Lung (tissue), 12 donors: ENCODE measurements around the gene MAPKAPK2. TPM values are rescaled to one million over a fixed set of nuclear protein-coding genes. Genes with fewer than 3 reads are reported as not detected.

Experiments
- ATAC-seq: fragments of 200-7000 bp; cut with Tn5 transposase; one replicate; pipeline ENCODE4 v1.9.1; 2020; ENCODE audit warnings: moderate number of reproducible peaks; ENCODE audit not compliant: insufficient read depth, low FRiP score
- DNase-seq, 3 donors: peaks; one replicate each; pipeline ENCODE4 v3.0.0-alpha.2; 2013 to 2017
- H3K27ac ChIP-seq, 2 donors: one replicate each; pipeline ENCODE4 v1.5.1; 2013; ENCODE audit warnings: mild to moderate bottlenecking in 2 of 2, moderate library complexity in 2 of 2, control low read depth in 1 of 2, inconsistent platforms in 1 of 2, low read depth in 1 of 2, low read length in 1 of 2
- H3K27me3 ChIP-seq, 3 donors: one replicate each; pipeline ENCODE4 v1.5.1; 2013; ENCODE audit warnings: low read length in 2 of 3; ENCODE audit not compliant: control insufficient read depth in 3 of 3, insufficient read depth in 3 of 3
- H3K36me3 ChIP-seq, 4 donors: one replicate each; pipeline ENCODE4 v1.5.1; 2013; ENCODE audit warnings: low read length in 4 of 4, mild to moderate bottlenecking in 1 of 4, moderate library complexity in 1 of 4; ENCODE audit not compliant: control insufficient read depth in 4 of 4, insufficient read depth in 4 of 4
- H3K4me1 ChIP-seq, 5 donors: one replicate each; pipeline ENCODE4 v1.5.1; 2013; ENCODE audit warnings: low read length in 5 of 5, mild to moderate bottlenecking in 2 of 5, moderate library complexity in 1 of 5; ENCODE audit not compliant: control insufficient read depth in 5 of 5, insufficient read depth in 5 of 5
- H3K4me3 ChIP-seq: one replicate; pipeline ENCODE4 v1.5.1; 2013; ENCODE audit warnings: mild to moderate bottlenecking, control low read depth, moderate library complexity
- H3K9ac ChIP-seq, 2 donors: one replicate each; pipeline ENCODE4 v1.5.1; 2013; ENCODE audit warnings: low read length in 2 of 2, control low read depth in 1 of 2; ENCODE audit not compliant: insufficient read depth in 1 of 2
- H3K9me3 ChIP-seq, 4 donors: one replicate each; pipeline ENCODE4 v1.5.1; 2013; ENCODE audit warnings: low read length in 3 of 4, mild to moderate bottlenecking in 1 of 4, moderate library complexity in 1 of 4; ENCODE audit not compliant: control insufficient read depth in 4 of 4, insufficient read depth in 3 of 4
- CTCF ChIP-seq: IDR thresholded peaks from 2 replicates; pipeline ENCODE4 v1.5.1; 2012; ENCODE audit warnings: mild to moderate bottlenecking; ENCODE audit errors: control extremely low read depth, extremely low read depth
- WGBS, 2 donors: extraction: QIAGEN DNeasy Blood & Tissue Kit; methylation state at CpG; one replicate each; pipeline ENCODE4 v1.1.7; 2013; 5-methylcytosine and 5-hydroxymethylcytosine counted together
- polyA plus RNA-seq, 2 donors: library from polyadenylated mRNA; stranded (reverse); fragments of 200-250 nt; gene quantifications; one replicate each; pipeline ENCODE4 v1.2.1, GENCODE V29; 2013
- total RNA-seq, 2 donors: library from RNA; depleted of rRNA in 1 of 2; stranded (reverse); fragments of >200 nt in 1 of 2; gene quantifications; one replicate each; pipeline ENCODE4 v1.2.1, GENCODE V29; 2014 to 2021
- donor health status: control.
- donor health status: control.
- donor health status: Bipolar disorder and iron deficiency.
- donor health status: healthy.
- donor health status: DM: yes; HTN: yes; CAD: no.

MAPKAPK2 gene
- total and polyA plus RNA-seq, 4 donors: 35.8 to 116 (median 75.1) TPM

- ATAC-seq (no peak), DNase-seq (peak in 2 of 3 donors; percentile 39 to 53)
- H3K4me3 ChIP-seq: no peak overlapping the region
- no peak for TF ChIP-seq CTCF
- 54 to 65% methylated on average over 9 of the region's 9 CpGs for WGBS, 2 donors
- H3K36me3 ChIP-seq: no peaks in the 10 kb centered on the region
- H3K9ac ChIP-seq: no peak overlapping the region
- H3K27me3 ChIP-seq: no peaks in the 10 kb centered on the region
- H3K9me3 ChIP-seq: no peaks in the 10 kb centered on the region
- H3K27ac ChIP-seq: peak overlapping the region; percentile 36 to 41
- peaks cover 4 to 62% (median 22%) of the 10 kb centered on the region in 5 donors for H3K4me1 ChIP-seq
These were observed 29.8 kb downstream of the MAPKAPK2 start for GRCh38 chr1:206714331-206715058.

- peak overlapping the region; percentile 33 to 41 for H3K27ac ChIP-seq
- ATAC-seq (no peak), DNase-seq (no peak)
- no peak overlapping the region for H3K9ac ChIP-seq
- no peak overlapping the region for H3K4me3 ChIP-seq
- H3K36me3 ChIP-seq: no peaks in the 10 kb centered on the region
- no peak for TF ChIP-seq CTCF
- peaks cover 4 to 61% (median 16%) of the 10 kb centered on the region in 5 donors for H3K4me1 ChIP-seq
- no peaks in the 10 kb centered on the region for H3K27me3 ChIP-seq
- H3K9me3 ChIP-seq: no peaks in the 10 kb centered on the region
- WGBS, 2 donors: 80 to 84% methylated on average over 4 of the region's 4 CpGs
These were observed 30.4 kb downstream of the MAPKAPK2 start for GRCh38 chr1:206715120-206715519.

GRCh38 chr1:206715552-206716158, 30.9 kb downstream of the MAPKAPK2 start:
- Histone ChIP-seq H3K36me3 (no peaks in the 10 kb centered on the region), H3K9me3 (no peaks in the 10 kb centered on the region), H3K9ac (no peak overlapping the region), H3K4me1 (peaks cover 4 to 60% (median 13%) of the 10 kb centered on the region in 5 donors), H3K27ac (peak overlapping the region in 1 of 2 donors; percentile 10), H3K27me3 (no peaks in the 10 kb centered on the region), H3K4me3 (no peak overlapping the region)
- ATAC-seq (no peak), DNase-seq (no peak)
- TF ChIP-seq CTCF: no peak
- 89 to 91% methylated on average over 3 of the region's 3 CpGs for WGBS, 2 donors
